GM21528 (cell line): ENCODE results near the gene TMEM39A.

Experiments used
- ATAC-seq: cut with Tn5 transposase; IDR thresholded peaks from one replicate; pipeline ENCODE4 v1.9.1; 2021; ENCODE audit warnings: mild to moderate bottlenecking, moderate library complexity; ENCODE audit not compliant: unreplicated experiment, low FRiP score

The TMEM39A gene

DNA sequence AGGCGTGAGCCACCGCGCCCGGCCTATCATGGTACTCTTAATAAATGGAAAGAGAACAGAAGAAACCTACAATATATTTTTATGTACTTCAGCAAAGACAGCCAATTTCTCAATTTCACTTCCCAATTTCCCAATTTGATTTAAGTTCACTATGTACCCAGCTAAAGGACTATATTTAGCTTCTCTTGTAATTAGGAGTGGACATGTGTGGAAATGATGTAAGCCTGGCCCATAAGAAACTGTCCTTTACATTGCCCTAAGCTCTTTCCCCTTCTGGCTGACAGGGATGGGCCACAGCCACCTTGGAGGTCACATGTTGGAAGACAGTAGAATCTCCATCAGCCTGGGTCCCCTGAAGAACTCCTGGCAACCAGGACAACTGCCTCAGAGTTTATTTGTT lies 6.2 kb downstream of the TMEM39A start:
- no peak for ATAC-seq

- ATAC-seq, result no peak
These were observed 6.9 kb downstream of the TMEM39A start for GRCh38 chr3:119456469-119456868.

DNA sequence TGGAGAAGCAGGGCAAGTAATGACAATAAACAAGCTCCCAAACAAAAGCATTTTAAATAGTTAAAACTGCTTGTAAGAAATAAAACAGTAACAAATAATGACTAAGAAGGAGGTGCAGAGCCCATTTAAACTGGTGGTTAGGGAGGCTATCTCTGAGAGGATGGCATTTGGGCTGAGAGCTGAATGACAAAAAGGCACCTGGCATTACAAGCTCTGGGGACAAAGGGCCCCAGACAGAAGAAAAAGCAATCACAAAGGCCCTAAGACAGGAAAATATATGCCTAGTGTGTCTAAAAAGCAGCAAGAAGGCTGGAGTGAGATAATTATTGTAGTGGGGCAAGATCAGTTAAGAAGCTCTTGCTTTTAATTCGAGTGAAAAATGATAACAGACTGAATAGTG lies 9.6 kb downstream of the TMEM39A start:
- ATAC-seq, result no peak

GRCh38 chr3:119444590-119444989 lies 18.8 kb downstream of the TMEM39A start:
- no peak for ATAC-seq

- no peak for ATAC-seq
These were observed 20.2 kb downstream of the TMEM39A start for GRCh38 chr3:119443179-119443578.

GRCh38 chr3:119437691-119438258 lies 25.6 kb downstream of the TMEM39A start:
- no peak for ATAC-seq

- ATAC-seq, result no peak
These were observed 26.4 kb downstream of the TMEM39A start for GRCh38 chr3:119436977-119437376.

GRCh38 chr3:119434703-119435102 lies 28.7 kb downstream of the TMEM39A start:
- no peak for ATAC-seq

DNA sequence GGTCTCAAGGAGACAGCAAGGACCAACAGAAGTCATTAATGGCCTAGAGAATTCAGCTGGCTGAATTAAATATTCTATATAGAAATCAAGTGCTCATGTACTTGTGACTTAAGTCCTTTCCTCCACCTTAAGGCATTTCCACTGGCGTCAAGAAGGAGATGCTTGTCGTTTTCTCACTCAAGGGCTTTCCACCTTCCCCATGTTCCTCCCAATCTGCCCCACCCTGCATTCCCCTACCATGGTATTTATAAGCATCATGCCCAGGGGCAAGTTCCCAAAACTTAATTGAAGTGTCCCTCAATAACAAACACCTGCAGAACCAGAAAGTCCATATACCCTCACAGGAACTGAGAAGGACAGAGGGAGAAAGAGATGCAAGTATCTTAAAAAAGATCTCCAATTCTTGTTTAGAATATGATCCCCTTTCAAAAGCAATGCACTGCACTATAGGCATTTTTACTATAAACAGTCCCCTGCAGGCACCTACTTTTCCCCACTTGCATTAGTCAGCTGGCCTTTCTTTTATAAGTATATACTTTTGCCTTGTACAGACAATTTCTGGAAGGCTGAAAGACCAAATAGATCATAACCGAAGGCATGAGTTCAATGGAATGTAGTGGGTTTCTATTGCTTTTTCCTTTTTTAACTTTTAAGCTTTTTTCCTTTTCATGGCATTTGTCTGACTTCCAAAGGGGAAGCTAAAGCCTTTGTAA lies 29.6 kb downstream of the TMEM39A start:
- no peak for ATAC-seq

GRCh38 chr3:119428538-119428937 lies 34.9 kb downstream of the TMEM39A start:
- ATAC-seq, result no peak

DNA sequence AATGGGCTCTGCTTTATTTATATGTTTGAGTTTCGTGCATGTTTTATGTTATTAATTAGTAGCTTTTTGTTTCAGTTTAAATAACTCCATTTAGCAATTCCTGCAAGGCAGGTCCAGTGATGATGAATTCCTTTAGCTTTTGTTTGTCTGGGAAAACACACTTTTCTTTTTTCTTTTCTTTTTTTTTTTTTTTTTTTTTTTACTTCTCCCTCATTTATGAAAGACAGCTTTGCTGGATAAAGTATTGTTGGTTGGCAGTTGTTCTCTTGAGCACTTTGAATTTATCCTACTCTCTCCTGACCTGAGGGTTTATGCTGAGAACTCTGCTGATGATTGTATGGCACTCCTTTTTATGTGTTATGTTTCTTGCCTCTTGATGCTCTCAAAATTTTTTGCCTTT lies 35.7 kb downstream of the TMEM39A start:
- ATAC-seq, result no peak

- ATAC-seq, result no peak
These were observed 43.2 kb downstream of the TMEM39A start for GRCh38 chr3:119420196-119420595.

DNA sequence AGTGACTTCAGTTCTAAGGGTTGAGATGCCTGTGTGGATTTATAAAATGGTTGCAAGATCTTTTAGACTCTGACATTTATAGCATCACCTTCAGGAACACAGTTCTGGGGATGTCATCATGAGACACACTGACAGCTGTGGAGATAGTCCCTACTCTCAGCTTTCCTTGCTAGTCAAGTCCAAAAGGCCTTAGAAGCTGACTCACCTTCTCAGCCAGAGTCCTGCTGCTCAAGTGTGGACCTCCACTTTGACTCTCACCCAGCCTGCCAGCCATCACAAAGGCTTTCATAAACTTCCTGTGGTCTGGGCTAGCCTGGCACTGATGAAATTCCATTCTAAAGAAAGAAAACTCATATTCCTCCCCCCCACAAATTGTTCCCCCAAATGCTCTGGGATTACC lies 44.8 kb downstream of the TMEM39A start:
- no peak for ATAC-seq

GRCh38 chr3:119417771-119418512 lies 45.5 kb downstream of the TMEM39A start:
- no peak for ATAC-seq

DNA sequence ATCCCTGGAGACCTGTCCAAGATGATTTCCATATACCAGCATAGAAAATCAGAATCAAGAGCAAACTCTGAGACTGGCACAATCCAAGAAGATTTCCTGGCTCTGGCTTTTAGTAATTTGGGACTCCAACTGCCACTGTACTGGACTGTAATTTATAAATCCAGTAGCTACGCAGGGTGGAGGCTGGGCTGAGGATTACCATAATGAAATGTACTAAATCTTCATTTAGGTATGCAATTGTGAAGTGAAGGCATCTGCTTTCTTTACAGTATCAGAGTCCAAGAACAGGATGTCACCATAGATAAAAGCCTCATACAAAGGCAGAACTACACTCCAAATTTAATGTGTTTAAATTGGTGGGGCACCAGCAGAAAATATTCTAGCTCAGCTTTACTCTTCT lies 46.5 kb downstream of the TMEM39A start:
- no peak for ATAC-seq

DNA sequence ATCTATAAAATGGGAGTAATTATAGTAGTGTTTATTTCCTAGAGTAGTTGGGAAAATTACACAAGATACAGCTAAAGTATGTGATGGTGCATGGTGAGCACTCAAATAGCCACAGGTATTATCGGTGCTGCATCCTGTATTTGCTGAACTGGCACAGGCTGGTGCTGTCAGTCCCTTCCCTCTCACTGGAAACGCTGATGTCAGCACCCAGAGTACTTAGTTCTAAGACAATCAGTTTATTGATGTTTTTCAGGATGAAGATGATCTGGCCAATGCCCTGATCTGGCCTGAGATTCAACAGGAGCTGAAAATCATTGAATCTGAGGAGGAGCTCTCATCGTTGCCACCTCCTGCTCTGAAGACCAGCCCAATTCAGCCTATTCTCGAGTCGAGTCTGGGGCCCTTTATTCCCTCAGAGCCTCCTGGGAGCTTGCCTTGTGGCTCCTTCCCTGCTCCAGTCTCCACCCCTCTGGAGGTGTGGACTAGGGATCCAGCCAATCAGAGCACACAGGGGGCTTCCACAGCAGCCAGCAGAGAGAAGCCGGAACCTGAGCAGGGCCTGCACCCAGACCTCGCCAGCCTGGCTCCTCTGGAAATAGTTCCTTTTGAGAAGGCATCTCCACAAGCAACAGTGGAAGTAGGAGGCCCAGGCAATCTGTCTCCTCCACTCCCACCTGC lies 49.7 kb downstream of the TMEM39A start:
- no peak for ATAC-seq

- ATAC-seq, result no peak
These were observed 53.6 kb downstream of the TMEM39A start for GRCh38 chr3:119409844-119410243.

DNA sequence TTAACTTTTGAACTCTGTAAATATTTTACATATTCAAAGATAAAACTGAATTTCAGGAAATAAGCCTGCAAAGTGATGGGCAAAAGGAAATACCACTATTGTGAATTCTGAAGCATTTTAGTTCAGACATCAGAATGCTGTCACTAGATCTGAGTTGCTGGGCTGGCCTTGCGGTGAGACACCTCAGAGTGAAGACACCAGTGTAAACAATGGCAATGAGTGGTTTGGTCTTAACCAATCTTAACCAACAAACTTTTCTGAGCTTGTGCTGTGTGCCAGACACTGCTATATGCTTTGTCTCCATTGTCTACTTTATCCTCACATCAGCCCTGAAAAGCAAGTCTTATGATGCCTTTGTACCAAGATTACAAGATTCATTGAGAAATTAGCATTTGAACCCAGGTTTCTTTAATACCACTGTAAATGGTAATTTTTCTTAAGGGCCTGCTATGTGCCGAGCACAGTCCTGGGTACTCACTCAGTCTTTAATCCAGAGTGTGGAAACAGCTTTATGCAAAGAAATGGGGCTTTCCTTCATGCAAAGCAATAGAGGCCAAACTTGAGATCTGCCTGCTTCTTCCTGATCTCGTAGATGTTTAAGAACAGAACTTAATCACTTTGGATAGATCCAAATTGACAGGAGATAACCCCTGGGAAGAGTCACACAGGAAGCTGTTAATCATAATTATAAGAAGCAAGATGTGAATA lies 55.0 kb downstream of the TMEM39A start:
- no peak for ATAC-seq

DNA sequence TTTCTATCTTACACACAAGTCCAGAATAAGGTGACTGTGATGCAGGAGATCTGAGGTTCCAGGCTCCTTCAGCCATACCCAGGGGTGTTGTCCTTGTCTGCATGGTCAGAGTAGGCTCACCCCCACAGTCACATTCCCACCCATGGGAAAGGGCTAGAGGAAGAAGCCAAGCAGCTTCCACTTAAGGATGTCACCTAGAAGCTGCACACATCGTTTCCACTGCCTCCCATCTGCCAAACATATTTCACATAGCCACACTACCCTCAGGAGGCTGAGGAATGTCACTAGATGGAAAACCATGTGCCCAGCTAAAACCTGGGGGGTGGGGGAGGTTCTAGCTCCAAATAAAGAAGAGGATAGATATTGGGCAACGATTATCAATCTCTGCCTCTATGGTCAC lies 58.1 kb downstream of the TMEM39A start:
- ATAC-seq, result no peak

DNA sequence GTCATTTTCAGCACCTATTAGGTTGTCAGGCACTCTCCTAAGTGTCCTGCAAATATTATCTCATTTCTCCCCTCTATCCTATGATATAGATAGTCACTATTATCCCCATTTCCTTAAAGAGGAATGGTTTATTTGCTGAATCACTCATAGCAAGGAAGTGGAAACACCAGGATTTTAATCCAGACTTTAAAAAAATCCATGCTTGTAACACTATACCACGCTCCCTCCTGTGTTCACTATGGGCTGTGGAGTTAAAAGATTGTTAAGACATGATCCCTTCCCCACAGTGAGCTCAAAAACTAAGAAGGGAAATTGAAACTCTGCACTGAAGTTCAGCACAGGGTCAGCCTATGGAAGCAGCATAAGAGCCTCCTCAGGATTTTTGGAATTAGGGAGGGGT lies 60.2 kb downstream of the TMEM39A start:
- no peak for ATAC-seq

DNA sequence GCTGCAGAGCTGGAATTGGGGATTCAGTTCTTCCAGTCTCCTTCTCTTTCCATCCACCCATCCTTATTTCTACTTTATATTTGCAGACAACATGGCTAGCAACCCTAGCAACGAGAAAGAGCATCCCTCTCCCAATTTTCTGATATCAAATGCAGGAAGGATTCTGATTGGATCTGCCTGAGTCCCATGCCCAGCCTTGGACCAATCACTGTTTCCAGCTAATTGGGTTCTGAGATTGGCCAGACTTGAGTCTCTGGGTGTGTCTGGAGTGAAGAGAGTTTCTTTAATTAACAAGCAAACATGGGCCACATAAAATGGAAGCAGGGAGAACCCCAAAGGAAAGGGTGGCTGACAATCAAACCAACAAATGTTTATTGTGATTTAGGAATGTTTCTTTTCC lies 60.6 kb downstream of the TMEM39A start:
- no peak for ATAC-seq
